Astrocyte (in vitro differentiated cells and primary cell): ENCODE data around the gene CYBA. TPM values are rescaled to one million over a fixed set of nuclear protein-coding genes. Genes with fewer than 3 reads are reported as not detected.
A peak's percentile ranks its signal among the peaks of the same experiment; 100 is the strongest.

Experiments used
- DNase-seq: peaks from one replicate; pipeline ENCODE4 v3.0.0-alpha.2; 2010; ENCODE audit warnings: low read depth
- FAIRE-seq: peaks from 2 replicates; lab custom pipeline; 2011; peaks lifted over from hg19 to GRCh38; lab: Jason Lieb, UNC
- H2AFZ ChIP-seq: 2 replicates; pipeline ENCODE4 v1.6.0; 2012; ENCODE audit warnings: low read depth, low read length, inconsistent platforms
- H3K27ac ChIP-seq: 2 replicates; pipeline ENCODE4 v1.5.1; 2011; ENCODE audit warnings: low read depth, low read length, inconsistent platforms
- H3K27me3 ChIP-seq: 2 replicates; pipeline ENCODE4 v1.6.0; 2011; ENCODE audit warnings: low read length, inconsistent platforms; ENCODE audit not compliant: insufficient read depth
- H3K36me3 ChIP-seq: 2 replicates; pipeline ENCODE4 v1.5.1; 2011; ENCODE audit warnings: low read length, inconsistent platforms; ENCODE audit not compliant: insufficient read depth
- H3K4me1 ChIP-seq: 2 replicates; pipeline ENCODE4 v1.5.1; 2011; ENCODE audit warnings: low read length, inconsistent platforms; ENCODE audit not compliant: insufficient read depth
- H3K4me2 ChIP-seq: 2 replicates; pipeline ENCODE4 v1.6.0; 2012; ENCODE audit warnings: low read length, inconsistent platforms
- H3K4me3 ChIP-seq: 2 replicates; pipeline ENCODE4 v1.5.1; 2011; ENCODE audit warnings: low read depth, mild to moderate bottlenecking, low read length, inconsistent platforms; ENCODE audit not compliant: insufficient read depth
- H3K79me2 ChIP-seq: 2 replicates; pipeline ENCODE4 v1.6.0; 2012; ENCODE audit warnings: mild to moderate bottlenecking, low read length, inconsistent platforms; ENCODE audit not compliant: insufficient read depth
- H3K9ac ChIP-seq: 2 replicates; pipeline ENCODE4 v1.6.0; 2012; ENCODE audit warnings: mild to moderate bottlenecking, low read length, inconsistent platforms
- H3K9me3 ChIP-seq: 2 replicates; pipeline ENCODE4 v1.5.1; 2012; ENCODE audit warnings: low read depth, mild to moderate bottlenecking, low read length, inconsistent platforms; ENCODE audit not compliant: insufficient read depth
- H4K20me1 ChIP-seq: 2 replicates; pipeline ENCODE4 v1.6.0; 2012; ENCODE audit warnings: low read length, inconsistent platforms; ENCODE audit not compliant: insufficient read depth
- H3K27ac Mint-ChIP-seq: one replicate; pipeline ENCODE4 v1.8.0; 2021; ENCODE audit warnings: mild to moderate bottlenecking, mixed read lengths; ENCODE audit not compliant: unreplicated experiment
- H3K27me3 Mint-ChIP-seq: one replicate; pipeline ENCODE4 v1.8.0; 2021; ENCODE audit warnings: low read depth, mixed read lengths; ENCODE audit not compliant: unreplicated experiment
- H3K36me3 Mint-ChIP-seq: one replicate; pipeline ENCODE4 v1.8.0; 2021; ENCODE audit warnings: low read depth, mixed read lengths; ENCODE audit not compliant: unreplicated experiment
- H3K4me1 Mint-ChIP-seq: one replicate; pipeline ENCODE4 v1.8.0; 2021; ENCODE audit warnings: low read depth, mixed read lengths; ENCODE audit not compliant: unreplicated experiment
- H3K4me3 Mint-ChIP-seq: one replicate; pipeline ENCODE4 v1.8.0; 2021; ENCODE audit warnings: mild to moderate bottlenecking, moderate library complexity, mixed read lengths; ENCODE audit not compliant: unreplicated experiment
- H3K9me3 Mint-ChIP-seq: one replicate; pipeline ENCODE4 v1.8.0; 2021; ENCODE audit warnings: mild to moderate bottlenecking, mixed read lengths; ENCODE audit not compliant: unreplicated experiment
- CTCF ChIP-seq: IDR thresholded peaks from 2 replicates; pipeline ENCODE4 v1.5.1; 2011; ENCODE audit warnings: low read depth, mild to moderate bottlenecking, inconsistent platforms, low read length, moderate library complexity; ENCODE audit not compliant: insufficient read depth
- EZH2 ChIP-seq: IDR thresholded peaks from 2 replicates; pipeline ENCODE4 v1.6.1; 2012; ENCODE audit warnings: mild to moderate bottlenecking, low read length, inconsistent platforms; ENCODE audit not compliant: insufficient read depth
- total RNA-seq: library from RNA; stranded (reverse); gene quantifications from 2 replicates; pipeline ENCODE4 v1.2.1, GENCODE V29; 2021

CYBA gene
- total RNA-seq, 1 donor from 2014 or later, result 236 TPM

- peak overlapping the region; percentile 69 for H3K27ac Mint-ChIP-seq
Observed at GRCh38 chr16:88631384-88631783, 19.5 kb downstream of the CYBA start.

GRCh38 chr16:88630941-88631340, 19.9 kb downstream of the CYBA start:
- no peaks in the 10 kb centered on the region for H3K27me3 ChIP-seq
- Mint-ChIP-seq H3K4me3 (no peak overlapping the region), H3K9me3 (no peaks in the 10 kb centered on the region), H3K36me3 (peaks cover 3% of the 10 kb centered on the region), H3K4me1 (peaks cover 5% of the 10 kb centered on the region), H3K27me3 (no peaks in the 10 kb centered on the region), H3K27ac (no peak overlapping the region)
- FAIRE-seq (no peak), DNase-seq (no peak)
- no peak overlapping the region for H3K4me3 ChIP-seq
- H3K9ac ChIP-seq, result no peak overlapping the region
- H3K9me3 ChIP-seq, result no peaks in the 10 kb centered on the region
- no peak overlapping the region for H3K4me2 ChIP-seq
- TF ChIP-seq EZH2, result no peak
- no peak for TF ChIP-seq CTCF
- no peak overlapping the region for H2AFZ ChIP-seq
- H3K36me3 ChIP-seq, result peaks cover 7% of the 10 kb centered on the region
- no peak overlapping the region for H3K27ac ChIP-seq
- H3K79me2 ChIP-seq, result no peaks in the 10 kb centered on the region
- peaks cover 16% of the 10 kb centered on the region for H4K20me1 ChIP-seq
- peaks cover 14% of the 10 kb centered on the region for H3K4me1 ChIP-seq

More at GRCh38 chr16:88631384-88631783, 19.5 kb downstream of the CYBA start:
- Histone ChIP-seq H3K4me3 (no peak overlapping the region), H3K36me3 (peaks cover 7% of the 10 kb centered on the region), H3K9ac (no peak overlapping the region), H3K27me3 (no peaks in the 10 kb centered on the region), H3K4me2 (no peak overlapping the region), H2AFZ (no peak overlapping the region), H4K20me1 (peaks cover 18% of the 10 kb centered on the region), H3K27ac (no peak overlapping the region), H3K79me2 (no peaks in the 10 kb centered on the region), H3K9me3 (no peaks in the 10 kb centered on the region), H3K4me1 (peaks cover 14% of the 10 kb centered on the region)
- H3K27me3 Mint-ChIP-seq, result no peaks in the 10 kb centered on the region
- no peaks in the 10 kb centered on the region for H3K9me3 Mint-ChIP-seq
- peaks cover 5% of the 10 kb centered on the region for H3K4me1 Mint-ChIP-seq
- H3K36me3 Mint-ChIP-seq, result peaks cover 7% of the 10 kb centered on the region
- FAIRE-seq (no peak), DNase-seq (no peak)
- TF ChIP-seq CTCF (no peak), EZH2 (no peak)
- H3K4me3 Mint-ChIP-seq, result no peak overlapping the region

- no peaks in the 10 kb centered on the region for H3K9me3 Mint-ChIP-seq
- Histone ChIP-seq H3K27me3 (no peaks in the 10 kb centered on the region), H3K4me3 (no peak overlapping the region), H3K36me3 (peaks cover 7% of the 10 kb centered on the region), H3K27ac (no peak overlapping the region), H3K4me2 (no peak overlapping the region), H2AFZ (no peak overlapping the region), H3K9ac (no peak overlapping the region), H3K4me1 (peaks cover 14% of the 10 kb centered on the region), H3K79me2 (no peaks in the 10 kb centered on the region), H4K20me1 (peaks cover 12% of the 10 kb centered on the region), H3K9me3 (no peaks in the 10 kb centered on the region)
- DNase-seq, result no peak
- no peak for FAIRE-seq
- H3K4me3 Mint-ChIP-seq, result no peak overlapping the region
- no peak overlapping the region for H3K27ac Mint-ChIP-seq
- no peaks in the 10 kb centered on the region for H3K27me3 Mint-ChIP-seq
- H3K36me3 Mint-ChIP-seq, result peaks cover 3% of the 10 kb centered on the region
- TF ChIP-seq EZH2 (no peak), CTCF (no peak)
- peaks cover 5% of the 10 kb centered on the region for H3K4me1 Mint-ChIP-seq
Observed at GRCh38 chr16:88630433-88630832, 20.4 kb downstream of the CYBA start.
